KMS-11 (cell line): ENCODE measurements around the gene IGSF6.

ENCODE experiments used
- H2AFZ ChIP-seq: fragments of 200-600 bp; sonication (generic); 2 replicates; pipeline ENCODE4 v1.6.1; 2016; ENCODE audit warnings: antibody characterized with exemption, mixed run types, low read depth
- H3K27ac ChIP-seq: fragments of 200-600 bp; sonication (generic); 2 replicates; pipeline ENCODE4 v1.6.1; 2016; ENCODE audit warnings: mild to moderate bottlenecking, mixed run types
- H3K27me3 ChIP-seq: fragments of 200-600 bp; sonication (generic); 2 replicates; pipeline ENCODE4 v1.6.1; 2017; ENCODE audit warnings: mild to moderate bottlenecking, low read depth, mixed run types, moderate library complexity; ENCODE audit not compliant: insufficient read depth
- H3K36me3 ChIP-seq: fragments of 200-600 bp; sonication (generic); 2 replicates; pipeline ENCODE4 v1.6.1; 2017; ENCODE audit warnings: mild to moderate bottlenecking, mixed run types; ENCODE audit not compliant: insufficient read depth
- H3K4me1 ChIP-seq: fragments of 200-600 bp; sonication (generic); 2 replicates; pipeline ENCODE4 v1.6.1; 2016; ENCODE audit warnings: mild to moderate bottlenecking, low read depth, mixed run types; ENCODE audit not compliant: poor library complexity, severe bottlenecking
- H3K4me2 ChIP-seq: fragments of 200-600 bp; sonication (generic); 2 replicates; pipeline ENCODE4 v1.7.0; 2016; ENCODE audit warnings: mild to moderate bottlenecking, mixed run types
- H3K4me3 ChIP-seq: fragments of 200-600 bp; sonication (generic); IDR thresholded peaks from 2 replicates; pipeline ENCODE4 v1.6.1; 2017; ENCODE audit warnings: low read depth, low read length, mixed read lengths; ENCODE audit not compliant: insufficient read depth
- H3K79me2 ChIP-seq: fragments of 200-600 bp; sonication (generic); 2 replicates; pipeline ENCODE4 v1.6.1; 2016; ENCODE audit warnings: low read depth, mixed run types; ENCODE audit not compliant: insufficient read depth
- H3K9ac ChIP-seq: fragments of 200-600 bp; sonication (generic); 2 replicates; pipeline ENCODE4 v1.6.1; 2016; ENCODE audit warnings: mild to moderate bottlenecking, mixed run types
- H4K20me1 ChIP-seq: fragments of 200-600 bp; sonication (generic); 2 replicates; pipeline ENCODE4 v1.6.1; 2016; ENCODE audit warnings: mild to moderate bottlenecking, mixed run types; ENCODE audit not compliant: insufficient read depth
- TF ChIP-seq, protein P1 (sequence below): fragments of 200-600 bp; sonication (generic); conservative IDR thresholded peaks from 2 replicates; pipeline ENCODE4 v1.6.1; 2017; ENCODE audit warnings: low read depth, mild to moderate bottlenecking, antibody characterized with exemption, low read length, moderate library complexity, mixed read lengths

IGSF6 gene

DNA sequence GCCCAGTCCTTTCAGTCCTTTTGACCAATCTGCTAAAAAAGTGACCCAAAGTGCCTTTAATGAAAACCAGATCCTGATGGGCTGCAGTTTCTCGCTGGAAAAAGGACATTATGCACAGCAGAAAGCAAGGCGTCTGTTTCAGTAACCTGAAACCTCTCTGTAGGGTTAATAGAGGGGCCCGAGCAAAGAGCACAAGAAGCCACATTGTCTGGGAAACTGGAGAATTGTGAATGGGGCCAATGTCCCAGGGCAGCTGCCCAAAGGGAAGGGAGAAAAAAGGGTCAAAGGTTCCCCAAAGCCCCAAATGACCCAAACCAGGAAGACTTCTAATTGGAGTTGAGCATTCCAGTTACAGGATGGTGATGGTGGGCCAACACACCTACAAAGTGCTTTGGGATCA is 14.4 kb upstream of the IGSF6 start:
- Histone ChIP-seq H3K27me3 (no peaks in the 10 kb centered on the region), H3K9ac (no peak overlapping the region), H3K79me2 (no peaks in the 10 kb centered on the region), H2AFZ (no peak overlapping the region), H4K20me1 (no peaks in the 10 kb centered on the region), H3K27ac (no peak overlapping the region), H3K4me3 (no peak overlapping the region), H3K36me3 (no peaks in the 10 kb centered on the region), H3K4me1 (no peaks in the 10 kb centered on the region), H3K4me2 (no peak overlapping the region)
- TF ChIP-seq, protein P1, sequence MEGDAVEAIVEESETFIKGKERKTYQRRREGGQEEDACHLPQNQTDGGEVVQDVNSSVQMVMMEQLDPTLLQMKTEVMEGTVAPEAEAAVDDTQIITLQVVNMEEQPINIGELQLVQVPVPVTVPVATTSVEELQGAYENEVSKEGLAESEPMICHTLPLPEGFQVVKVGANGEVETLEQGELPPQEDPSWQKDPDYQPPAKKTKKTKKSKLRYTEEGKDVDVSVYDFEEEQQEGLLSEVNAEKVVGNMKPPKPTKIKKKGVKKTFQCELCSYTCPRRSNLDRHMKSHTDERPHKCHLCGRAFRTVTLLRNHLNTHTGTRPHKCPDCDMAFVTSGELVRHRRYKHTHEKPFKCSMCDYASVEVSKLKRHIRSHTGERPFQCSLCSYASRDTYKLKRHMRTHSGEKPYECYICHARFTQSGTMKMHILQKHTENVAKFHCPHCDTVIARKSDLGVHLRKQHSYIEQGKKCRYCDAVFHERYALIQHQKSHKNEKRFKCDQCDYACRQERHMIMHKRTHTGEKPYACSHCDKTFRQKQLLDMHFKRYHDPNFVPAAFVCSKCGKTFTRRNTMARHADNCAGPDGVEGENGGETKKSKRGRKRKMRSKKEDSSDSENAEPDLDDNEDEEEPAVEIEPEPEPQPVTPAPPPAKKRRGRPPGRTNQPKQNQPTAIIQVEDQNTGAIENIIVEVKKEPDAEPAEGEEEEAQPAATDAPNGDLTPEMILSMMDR, result no peak

DNA sequence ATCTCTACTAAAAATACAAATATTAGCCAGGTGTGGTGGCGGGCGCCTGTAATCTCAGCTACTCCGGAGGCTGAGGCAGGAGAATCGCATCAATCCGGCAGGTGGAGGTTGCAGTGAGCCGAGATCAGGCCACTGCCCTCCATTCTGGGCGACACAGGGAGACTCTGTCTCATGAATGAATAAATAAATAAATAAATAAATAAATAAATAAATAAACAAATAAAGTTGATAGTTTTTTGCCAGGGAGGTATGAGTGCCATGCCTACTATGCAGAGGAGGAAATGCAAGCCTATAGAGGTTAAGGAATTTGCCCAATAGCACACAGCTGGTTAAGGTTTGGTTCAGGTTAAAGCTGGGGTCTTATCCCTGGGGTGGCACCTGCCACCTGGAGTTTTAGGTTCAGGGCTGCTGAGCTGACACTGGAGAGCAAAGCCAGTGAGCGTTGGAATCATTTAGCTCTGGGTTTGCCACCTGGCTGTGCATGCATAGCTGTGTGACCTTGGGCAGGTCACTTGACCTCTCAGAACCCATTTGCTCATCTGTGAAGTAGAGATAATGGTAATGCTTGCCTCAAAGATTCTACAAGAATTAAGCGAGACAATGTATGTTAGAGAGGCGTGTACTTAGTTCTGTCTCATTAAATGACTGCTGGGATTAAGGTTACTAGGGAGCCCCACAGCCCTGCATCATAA is 12.5 kb upstream of the IGSF6 start:
- Histone ChIP-seq H3K4me3 (no peak overlapping the region), H2AFZ (no peak overlapping the region), H3K79me2 (no peaks in the 10 kb centered on the region), H3K9ac (no peak overlapping the region), H3K4me2 (no peak overlapping the region), H3K36me3 (no peaks in the 10 kb centered on the region), H3K27ac (no peak overlapping the region), H3K27me3 (no peaks in the 10 kb centered on the region), H3K4me1 (no peaks in the 10 kb centered on the region), H4K20me1 (no peaks in the 10 kb centered on the region)
- TF ChIP-seq, protein P1, result no peak

DNA sequence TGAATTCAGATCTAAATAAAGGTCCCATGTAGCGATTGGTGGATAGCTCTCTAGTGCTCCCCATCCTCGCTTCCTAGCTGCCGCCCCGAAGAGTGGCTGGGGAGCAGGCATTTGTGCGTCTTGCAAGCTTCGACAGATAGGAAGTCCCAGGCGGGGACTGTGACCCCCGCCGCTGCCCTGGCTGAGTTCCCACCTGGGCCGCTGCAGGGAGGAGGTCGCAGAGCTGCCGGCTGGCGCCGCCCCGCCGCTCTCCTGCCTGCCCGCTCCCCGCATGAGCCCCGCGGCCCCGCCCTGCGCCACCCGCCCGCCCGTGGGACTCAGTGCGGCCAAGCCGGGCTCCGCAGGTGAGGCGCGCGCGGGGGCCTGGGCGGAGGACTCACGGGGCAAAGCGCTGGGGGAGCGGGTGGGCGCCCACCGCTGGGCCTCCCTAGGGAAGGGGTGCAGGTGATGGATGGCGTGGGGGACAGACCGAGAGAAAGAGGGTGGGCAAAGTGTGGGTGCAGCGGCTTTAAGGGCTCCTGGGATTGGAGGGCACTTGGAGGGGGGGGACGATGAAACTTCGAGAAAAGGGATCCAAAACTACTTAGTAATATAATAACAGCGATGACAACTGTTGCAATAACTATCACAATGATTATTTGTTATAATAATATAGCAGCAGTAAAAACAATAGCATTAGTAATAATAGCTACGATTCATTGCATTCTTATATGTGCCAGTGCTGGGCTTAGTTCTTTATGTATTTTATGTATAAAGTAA is 11.7 kb upstream of the IGSF6 start, which contains the start of gene OTOA:
Gene OTOA (plus strand): TSS at position 80 of the 759 bp plus-strand sequence. CDS start 14,547 bp downstream, outside the sequence.
- H3K9ac ChIP-seq, result no peak within 1 kb of the TSS
- H4K20me1 ChIP-seq, result no peaks in the 10 kb centered on the region
- H3K27ac ChIP-seq, result no peak within 1 kb of the TSS
- no peaks in the 10 kb centered on the region for H3K79me2 ChIP-seq
- no peak within 1 kb of the TSS for H3K4me2 ChIP-seq
- TF ChIP-seq, protein P1, result no peak
- H3K4me3 ChIP-seq, result no peak within 1 kb of the TSS
- H3K36me3 ChIP-seq, result no peaks in the 10 kb centered on the region
- no peak within 1 kb of the TSS for H2AFZ ChIP-seq
- peaks cover 1% of the 10 kb centered on the region for H3K4me1 ChIP-seq
- no peaks in the 10 kb centered on the region for H3K27me3 ChIP-seq

DNA sequence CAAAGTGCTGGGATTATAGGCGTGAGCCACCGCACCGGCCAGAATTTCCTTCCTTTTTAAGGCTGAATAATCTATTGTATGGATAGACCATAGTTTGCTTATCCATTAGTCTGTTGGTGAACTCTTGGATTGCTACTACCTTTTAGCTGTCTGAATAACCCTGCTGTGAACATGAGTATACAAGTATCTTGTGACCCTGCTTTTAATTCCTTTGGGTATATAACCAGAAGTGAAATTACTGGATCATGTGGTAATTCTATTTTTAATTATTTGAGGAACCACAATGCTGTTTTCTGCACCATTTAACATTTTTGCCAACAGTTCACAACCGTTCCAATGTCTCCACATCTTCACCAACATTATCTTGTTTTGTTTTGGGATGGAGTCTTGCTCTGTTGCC is 6.7 kb upstream of the IGSF6 start:
- H3K27ac ChIP-seq, result no peak overlapping the region

More for the DNA sequence above, 6.7 kb upstream of the IGSF6 start:
- H3K4me3 ChIP-seq, result no peak overlapping the region
- no peaks in the 10 kb centered on the region for H3K79me2 ChIP-seq
- no peak overlapping the region for H3K4me2 ChIP-seq
- TF ChIP-seq, protein P1, result no peak
- H3K27me3 ChIP-seq, result no peaks in the 10 kb centered on the region
- H3K4me1 ChIP-seq, result peaks cover 31% of the 10 kb centered on the region
- no peak overlapping the region for H3K9ac ChIP-seq
- no peaks in the 10 kb centered on the region for H3K36me3 ChIP-seq
- no peak overlapping the region for H2AFZ ChIP-seq
- no peaks in the 10 kb centered on the region for H4K20me1 ChIP-seq
